Hepatocyte (in vitro differentiated cells): ENCODE measurements around the gene SLAMF9. TPM values are rescaled to one million over a fixed set of nuclear protein-coding genes. Genes with fewer than 3 reads are reported as not detected.

Experiments used
- DNase-seq: peaks from one replicate; pipeline ENCODE4 v3.0.0-alpha.2; 2016; ENCODE audit warnings: low spot score
- H2AFZ ChIP-seq: fragments of 200-600 bp; sonication (generic); 2 replicates; pipeline ENCODE4 v1.6.0; 2016; ENCODE audit warnings: antibody characterized with exemption, mild to moderate bottlenecking
- H3K27ac ChIP-seq: fragments of 200-600 bp; sonication (generic); 2 replicates; pipeline ENCODE4 v1.5.1; 2016; ENCODE audit warnings: mild to moderate bottlenecking
- H3K27me3 ChIP-seq: fragments of 200-600 bp; sonication (generic); 2 replicates; pipeline ENCODE4 v1.6.1; 2016
- H3K36me3 ChIP-seq: fragments of 200-600 bp; sonication (generic); replicated peaks from 2 replicates; pipeline ENCODE4 v1.5.1; 2016; ENCODE audit warnings: low read depth; ENCODE audit not compliant: insufficient read depth
- H3K4me1 ChIP-seq: fragments of 200-600 bp; sonication (generic); 2 replicates; pipeline ENCODE4 v1.5.1; 2016; ENCODE audit warnings: mild to moderate bottlenecking, moderate library complexity; ENCODE audit not compliant: insufficient read depth
- H3K4me2 ChIP-seq: fragments of 200-600 bp; sonication (generic); 2 replicates; pipeline ENCODE4 v1.6.0; 2016
- H3K4me3 ChIP-seq: fragments of 200-600 bp; sonication (generic); 2 replicates; pipeline ENCODE4 v1.5.1; 2016; ENCODE audit warnings: mild to moderate bottlenecking
- H3K79me2 ChIP-seq: fragments of 200-600 bp; sonication (generic); 2 replicates; pipeline ENCODE4 v1.6.0; 2017; ENCODE audit warnings: mild to moderate bottlenecking
- H3K9me2 ChIP-seq: fragments of 200-600 bp; sonication (generic); replicated peaks from 2 replicates; pipeline ENCODE4 v1.6.0; 2017; ENCODE audit warnings: mild to moderate bottlenecking; ENCODE audit not compliant: insufficient read depth
- H3K9me3 ChIP-seq: fragments of 200-600 bp; sonication (generic); 2 replicates; pipeline ENCODE4 v1.5.1; 2016; ENCODE audit warnings: low read depth, mild to moderate bottlenecking
- H4K20me1 ChIP-seq: fragments of 200-600 bp; sonication (generic); 2 replicates; pipeline ENCODE4 v1.6.0; 2016; ENCODE audit warnings: mild to moderate bottlenecking; ENCODE audit not compliant: insufficient read depth, poor library complexity, severe bottlenecking
- CTCF ChIP-seq: fragments of 200-600 bp; sonication (generic); IDR thresholded peaks from 2 replicates; pipeline ENCODE4 v1.5.1; 2016; ENCODE audit warnings: antibody characterized with exemption, mild to moderate bottlenecking; ENCODE audit not compliant: poor library complexity
- EZH2 ChIP-seq: fragments of 200-600 bp; sonication (generic); IDR thresholded peaks from 2 replicates; pipeline ENCODE4 v1.6.1; 2016; ENCODE audit warnings: antibody characterized with exemption, mild to moderate bottlenecking, borderline replicate concordance
- EZH2phosphoT487 ChIP-seq: fragments of 200-600 bp; sonication (generic); IDR thresholded peaks from one replicate; pipeline ENCODE4 v1.6.1; 2018; ENCODE audit warnings: antibody characterized with exemption, mild to moderate bottlenecking, low read depth, moderate library complexity; ENCODE audit not compliant: unreplicated experiment, severe bottlenecking
- WGBS: methylation state at CpG from one replicate; pipeline ENCODE4 v1.1.6; 2016; ENCODE audit warnings: low lambda C conversion rate; ENCODE audit errors: missing lambda C conversion rate; 5-methylcytosine and 5-hydroxymethylcytosine counted together
- polyA plus RNA-seq: library from polyadenylated mRNA; unstranded; fragments of >200 nt; fragmentation: Nextera tagmentation; extraction: Ambion mirVana; gene quantifications from 2 replicates; pipeline ENCODE4 v1.2.1, GENCODE V29; 2016
- total RNA-seq: library from RNA; depleted of rRNA; stranded (reverse); fragments of >200 nt; gene quantifications from 2 replicates; pipeline ENCODE4 v1.2.3, GENCODE V29; 2014

The SLAMF9 gene
- total and polyA plus RNA-seq, 2 experiments from 2014 or later: not detected

- WGBS: 52% methylated on average over 9 of the region's 9 CpGs
- DNase-seq: no peak
- peaks cover 23% of the 10 kb centered on the region for H3K4me1 ChIP-seq
- H3K36me3 ChIP-seq: no peaks in the 10 kb centered on the region
- no peak overlapping the region for H3K27ac ChIP-seq
- TF ChIP-seq EZH2phosphoT487: no peak
- TF ChIP-seq CTCF: no peak
- no peak for TF ChIP-seq EZH2
- no peaks in the 10 kb centered on the region for H3K9me2 ChIP-seq
- no peaks in the 10 kb centered on the region for H4K20me1 ChIP-seq
- peak overlapping the region; percentile 62 for H2AFZ ChIP-seq
- peaks cover 26% of the 10 kb centered on the region for H3K79me2 ChIP-seq
- H3K4me2 ChIP-seq: peak overlapping the region; percentile 90
- no peaks in the 10 kb centered on the region for H3K27me3 ChIP-seq
- no peak overlapping the region for H3K4me3 ChIP-seq
- H3K9me3 ChIP-seq: no peaks in the 10 kb centered on the region
These were observed 7.5 kb downstream of the SLAMF9 start for GRCh38 chr1:159946242-159947187.

- H2AFZ ChIP-seq: peak within 1 kb of the TSS; percentile 62
- peak within 1 kb of the TSS; percentile 90 for H3K4me2 ChIP-seq
- peak within 1 kb of the TSS; percentile 9 for H3K27ac ChIP-seq
- peak within 1 kb of the TSS; percentile 50 for H3K4me3 ChIP-seq
- TF ChIP-seq EZH2phosphoT487: no peak
- peak; percentile 79 for TF ChIP-seq CTCF
- H3K27me3 ChIP-seq: no peaks in the 10 kb centered on the region
- peaks cover 26% of the 10 kb centered on the region for H3K79me2 ChIP-seq
- H3K9me2 ChIP-seq: no peaks in the 10 kb centered on the region
- H3K4me1 ChIP-seq: peaks cover 30% of the 10 kb centered on the region
- no peaks in the 10 kb centered on the region for H4K20me1 ChIP-seq
- peak; percentile 94 for DNase-seq
- H3K36me3 ChIP-seq: no peaks in the 10 kb centered on the region
- under 1% methylated on average over 49 of the region's 58 CpGs for WGBS
- H3K9me3 ChIP-seq: no peaks in the 10 kb centered on the region
These were observed 8.4 kb downstream of the SLAMF9 start, which contains the start of gene IGSF9 for GRCh38 chr1:159945483-159946241. Gene IGSF9, minus strand, starts transcription at chr1:159945613. Its CDS starts 2,159 bp downstream, at chr1:159943454.

GRCh38 chr1:159944623-159945455, 9.2 kb downstream of the SLAMF9 start:
- no peaks in the 10 kb centered on the region for H3K9me2 ChIP-seq
- H3K27me3 ChIP-seq: no peaks in the 10 kb centered on the region
- H3K36me3 ChIP-seq: no peaks in the 10 kb centered on the region
- no peak for TF ChIP-seq EZH2
- H3K9me3 ChIP-seq: no peaks in the 10 kb centered on the region
- H3K4me1 ChIP-seq: peaks cover 38% of the 10 kb centered on the region
- WGBS: 22% methylated on average over 10 of the region's 11 CpGs
- peak overlapping the region; percentile 21 for H2AFZ ChIP-seq
- DNase-seq: no peak
- peak overlapping the region; percentile 90 for H3K4me2 ChIP-seq
- H4K20me1 ChIP-seq: no peaks in the 10 kb centered on the region
- H3K4me3 ChIP-seq: peak overlapping the region; percentile 50
- peaks cover 26% of the 10 kb centered on the region for H3K79me2 ChIP-seq
- peak overlapping the region; percentile 9 for H3K27ac ChIP-seq
